GM20000 (cell line): ENCODE data around the gene SPP1.

Experiments
- DNase-seq: peaks from one replicate; pipeline ENCODE4 v3.0.0; 2012; ENCODE audit warnings: low spot score
- TF ChIP-seq, protein P1 (sequence below): IDR thresholded peaks from 2 replicates; pipeline ENCODE4 v1.5.1; 2012; ENCODE audit warnings: mild to moderate bottlenecking, control low read depth; ENCODE audit errors: extremely low read depth, missing control alignments

The SPP1 gene

DNA sequence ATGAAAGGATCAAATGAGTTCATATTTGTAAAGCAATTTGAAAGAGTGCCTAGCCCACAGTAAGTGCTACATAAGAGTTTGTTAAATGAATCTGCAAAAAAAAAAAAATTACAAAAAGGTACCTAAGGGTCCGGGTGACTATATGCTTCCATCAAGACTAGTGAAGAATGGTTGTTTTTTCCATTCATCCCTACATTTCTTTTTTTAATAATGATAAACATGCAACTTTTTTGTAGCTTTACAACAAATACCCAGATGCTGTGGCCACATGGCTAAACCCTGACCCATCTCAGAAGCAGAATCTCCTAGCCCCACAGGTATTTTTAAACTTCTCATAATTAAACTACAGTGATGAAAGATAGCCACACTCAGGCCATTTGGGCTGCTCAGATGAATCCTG is 4.3 kb downstream of the SPP1 start:
- no peak for DNase-seq
- TF ChIP-seq, protein P1, sequence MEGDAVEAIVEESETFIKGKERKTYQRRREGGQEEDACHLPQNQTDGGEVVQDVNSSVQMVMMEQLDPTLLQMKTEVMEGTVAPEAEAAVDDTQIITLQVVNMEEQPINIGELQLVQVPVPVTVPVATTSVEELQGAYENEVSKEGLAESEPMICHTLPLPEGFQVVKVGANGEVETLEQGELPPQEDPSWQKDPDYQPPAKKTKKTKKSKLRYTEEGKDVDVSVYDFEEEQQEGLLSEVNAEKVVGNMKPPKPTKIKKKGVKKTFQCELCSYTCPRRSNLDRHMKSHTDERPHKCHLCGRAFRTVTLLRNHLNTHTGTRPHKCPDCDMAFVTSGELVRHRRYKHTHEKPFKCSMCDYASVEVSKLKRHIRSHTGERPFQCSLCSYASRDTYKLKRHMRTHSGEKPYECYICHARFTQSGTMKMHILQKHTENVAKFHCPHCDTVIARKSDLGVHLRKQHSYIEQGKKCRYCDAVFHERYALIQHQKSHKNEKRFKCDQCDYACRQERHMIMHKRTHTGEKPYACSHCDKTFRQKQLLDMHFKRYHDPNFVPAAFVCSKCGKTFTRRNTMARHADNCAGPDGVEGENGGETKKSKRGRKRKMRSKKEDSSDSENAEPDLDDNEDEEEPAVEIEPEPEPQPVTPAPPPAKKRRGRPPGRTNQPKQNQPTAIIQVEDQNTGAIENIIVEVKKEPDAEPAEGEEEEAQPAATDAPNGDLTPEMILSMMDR: no peak

GRCh38 chr4:87981486-87981885 is 6.0 kb downstream of the SPP1 start:
- TF ChIP-seq, protein P1: no peak
- DNase-seq: no peak

DNA sequence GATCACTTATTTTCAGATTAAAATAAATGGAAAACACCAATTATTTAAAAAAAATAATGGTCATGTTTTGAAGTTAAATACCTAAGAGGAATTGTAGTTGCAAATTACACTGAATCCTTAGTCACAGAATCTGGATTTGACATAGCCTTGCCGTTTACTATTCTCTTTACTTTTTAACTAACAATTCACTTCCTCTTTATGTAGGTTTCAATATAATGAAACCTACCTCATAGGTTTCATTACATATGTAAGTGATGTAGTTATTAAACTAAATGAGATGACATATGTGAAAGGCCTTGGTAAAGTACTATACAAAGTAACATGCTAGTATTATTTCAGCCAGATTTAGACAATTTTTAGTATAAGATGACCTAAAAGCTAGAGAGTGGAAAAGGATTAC is 6.5 kb downstream of the SPP1 start:
- no peak for DNase-seq
- TF ChIP-seq, protein P1: no peak

DNA sequence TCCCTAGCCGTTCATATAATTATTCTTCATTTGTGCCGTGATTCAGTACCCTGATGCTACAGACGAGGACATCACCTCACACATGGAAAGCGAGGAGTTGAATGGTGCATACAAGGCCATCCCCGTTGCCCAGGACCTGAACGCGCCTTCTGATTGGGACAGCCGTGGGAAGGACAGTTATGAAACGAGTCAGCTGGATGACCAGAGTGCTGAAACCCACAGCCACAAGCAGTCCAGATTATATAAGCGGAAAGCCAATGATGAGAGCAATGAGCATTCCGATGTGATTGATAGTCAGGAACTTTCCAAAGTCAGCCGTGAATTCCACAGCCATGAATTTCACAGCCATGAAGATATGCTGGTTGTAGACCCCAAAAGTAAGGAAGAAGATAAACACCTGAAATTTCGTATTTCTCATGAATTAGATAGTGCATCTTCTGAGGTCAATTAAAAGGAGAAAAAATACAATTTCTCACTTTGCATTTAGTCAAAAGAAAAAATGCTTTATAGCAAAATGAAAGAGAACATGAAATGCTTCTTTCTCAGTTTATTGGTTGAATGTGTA is 7.0 kb downstream of the SPP1 start:
- DNase-seq: no peak

GRCh38 chr4:87983996-87984395 is 8.5 kb downstream of the SPP1 start:
- TF ChIP-seq, protein P1: no peak
- DNase-seq: no peak

More for the DNA sequence above, 7.0 kb downstream of the SPP1 start:
- TF ChIP-seq, protein P1: no peak

DNA sequence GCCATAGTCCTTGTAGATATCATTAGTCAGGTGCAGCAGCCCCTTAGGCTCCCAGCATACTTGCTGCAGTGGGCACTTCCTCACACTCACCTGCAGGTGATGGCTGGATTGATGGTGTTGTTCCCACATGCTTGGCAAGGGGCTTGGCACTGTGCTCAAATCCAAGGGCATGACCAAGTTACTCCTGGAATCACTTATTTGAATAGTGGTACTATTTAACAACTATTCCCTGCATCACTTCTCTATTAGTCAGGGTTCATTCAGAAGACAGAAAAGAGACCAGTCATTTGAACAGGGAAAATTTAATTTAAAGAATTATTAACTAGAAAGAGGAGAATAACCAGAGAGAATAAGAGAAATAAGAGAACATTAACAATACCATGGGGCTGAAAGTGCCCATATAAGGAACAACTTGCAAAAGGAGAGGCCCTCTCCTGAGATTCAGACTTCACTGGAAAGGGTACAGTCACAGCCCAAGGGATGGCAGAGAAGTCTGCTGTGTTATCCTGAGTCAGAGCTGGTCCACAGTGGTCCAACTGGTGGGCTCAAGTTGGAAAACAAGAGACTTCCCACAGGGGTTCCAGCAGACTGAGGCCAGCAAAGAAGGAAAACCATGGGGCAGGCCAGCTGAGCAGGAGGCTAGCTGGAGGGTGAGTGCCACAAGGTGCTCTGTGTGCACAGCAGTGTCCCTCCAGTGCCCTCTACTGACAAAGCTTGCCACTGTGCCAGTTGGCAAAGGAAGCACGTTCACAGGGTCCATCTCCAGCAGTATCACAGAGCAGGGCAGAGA is 9.8 kb downstream of the SPP1 start:
- TF ChIP-seq, protein P1: peak; percentile 38
- DNase-seq: no peak

DNA sequence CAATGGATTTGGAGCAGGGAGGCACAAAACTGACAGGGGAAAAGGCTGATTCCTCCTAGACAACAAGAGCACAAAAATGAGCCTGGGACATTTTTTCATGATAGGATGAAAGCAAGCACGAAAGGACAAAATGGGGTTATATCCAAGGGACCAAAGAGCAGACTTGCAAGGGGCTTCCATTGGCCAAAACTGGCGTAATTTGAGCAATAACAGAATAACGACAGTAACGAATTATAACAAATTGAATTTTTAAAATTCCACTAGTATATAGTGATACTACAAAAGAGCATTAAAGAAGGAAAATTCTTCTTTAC is 10.3 kb downstream of the SPP1 start:
- DNase-seq: no peak

More for the DNA sequence above, 10.3 kb downstream of the SPP1 start:
- TF ChIP-seq, protein P1: no peak
